ENCODE data around the gene DYNLRB1.
"Not testable (repeated sequence)": the region's sequence is repeated elsewhere in the genome, so short reads cannot be mapped to it uniquely, and the experiment has no call there.

DYNLRB1 gene

DNA sequence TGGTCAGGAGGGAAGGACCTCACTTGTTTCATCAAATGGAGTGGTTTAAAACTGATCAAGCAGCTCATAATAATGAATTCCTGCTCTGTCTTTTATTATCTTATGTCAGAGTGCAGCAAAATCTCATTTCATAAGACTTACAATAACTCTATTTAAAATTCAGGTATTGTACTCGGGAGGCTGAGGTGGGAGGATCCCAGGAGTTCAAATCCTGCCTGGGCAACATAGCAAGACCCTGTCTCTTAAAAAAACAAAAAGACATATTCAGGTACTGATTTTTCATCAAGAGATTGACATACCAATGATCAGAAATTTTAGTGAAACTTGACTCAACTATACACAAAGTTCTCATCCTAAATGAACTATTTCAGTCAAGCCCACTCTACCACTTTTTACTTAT is 5.6 kb upstream of the DYNLRB1 start:
- DNase-seq (ENCODE audit: low read depth, low spot score): no peak
- H3K27ac ChIP-seq: no peak overlapping the region

DNA sequence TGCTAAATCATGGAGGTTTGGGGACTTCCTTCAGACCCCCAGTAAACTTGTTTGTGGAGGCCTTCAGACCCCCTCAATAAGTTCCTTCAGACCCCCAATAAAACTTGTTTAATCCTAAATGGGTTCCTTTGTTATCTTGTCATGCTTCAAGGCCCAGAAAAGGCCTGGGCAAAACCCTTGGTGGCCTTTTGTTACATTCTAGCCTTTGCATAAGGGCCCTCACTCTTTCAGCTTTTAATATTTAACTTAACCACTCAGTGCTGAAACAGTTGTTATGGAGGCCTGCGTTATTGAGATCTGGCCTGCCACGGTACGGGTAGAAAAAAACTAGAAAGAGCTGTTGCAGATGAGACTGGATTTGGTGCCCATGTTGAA is 4.3 kb upstream of the DYNLRB1 start:
- H3K27ac ChIP-seq: no peak overlapping the region

DNA sequence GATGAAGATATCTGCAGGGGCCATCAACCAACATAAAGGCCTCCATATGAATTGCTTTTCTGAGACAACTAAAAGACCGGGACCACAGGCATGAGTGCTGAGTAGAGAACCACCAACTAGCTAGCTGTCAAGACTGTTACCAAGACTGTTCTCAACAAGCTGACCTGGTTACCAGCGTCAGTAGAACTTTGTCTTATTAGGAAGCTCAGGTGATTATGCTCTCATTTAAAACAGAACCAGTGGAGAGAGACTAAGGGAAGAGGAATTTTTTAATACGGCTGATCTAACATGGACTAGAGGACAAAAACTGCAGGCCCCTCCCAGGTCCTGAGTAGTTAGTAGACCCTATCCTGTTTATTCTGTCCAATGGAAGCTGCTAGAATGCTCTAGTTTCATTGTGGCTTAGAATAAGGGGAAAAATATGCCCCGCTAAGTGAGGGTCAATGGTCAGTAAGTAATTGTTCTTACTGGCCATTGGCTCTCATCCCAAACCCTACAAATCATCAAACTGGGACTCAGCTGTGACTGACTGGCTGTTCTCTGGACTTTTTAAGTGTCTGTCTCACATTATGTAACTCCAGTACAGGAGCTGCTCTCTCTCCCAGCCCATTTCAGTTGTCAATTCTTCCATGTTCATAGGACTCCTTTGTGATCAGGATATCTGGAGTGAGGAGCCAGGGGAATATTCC is 3.8 kb upstream of the DYNLRB1 start:
- H3K27ac ChIP-seq: no peak overlapping the region
- DNase-seq (ENCODE audit: low read depth, low spot score): no peak

More for the DNA sequence above, 4.3 kb upstream of the DYNLRB1 start:
- DNase-seq (ENCODE audit: low read depth, low spot score): no peak

DNA sequence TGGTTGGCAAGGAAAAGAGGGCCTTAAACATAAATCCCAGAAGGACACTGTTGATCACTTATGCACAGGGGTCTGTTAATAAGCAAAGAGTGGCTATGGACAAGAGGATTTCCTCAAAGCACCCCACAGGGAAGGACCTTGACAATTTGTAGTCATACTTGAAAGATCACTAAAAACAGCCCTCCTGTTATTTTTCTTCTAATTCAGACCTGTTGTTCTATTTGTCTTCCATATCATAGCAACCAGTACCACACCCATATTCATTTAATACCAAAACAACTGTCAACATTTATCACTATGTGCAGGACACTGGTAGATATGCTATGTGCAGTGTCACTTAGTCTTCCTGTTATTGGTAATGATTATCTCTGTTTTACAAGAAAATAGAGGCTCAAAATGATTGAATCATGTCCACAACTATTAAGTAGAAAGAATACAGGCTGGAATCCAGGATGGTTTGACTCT is 3.2 kb upstream of the DYNLRB1 start:
- H3K27ac ChIP-seq: no peak overlapping the region
- no peak for DNase-seq (ENCODE audit: low read depth, low spot score)

DNA sequence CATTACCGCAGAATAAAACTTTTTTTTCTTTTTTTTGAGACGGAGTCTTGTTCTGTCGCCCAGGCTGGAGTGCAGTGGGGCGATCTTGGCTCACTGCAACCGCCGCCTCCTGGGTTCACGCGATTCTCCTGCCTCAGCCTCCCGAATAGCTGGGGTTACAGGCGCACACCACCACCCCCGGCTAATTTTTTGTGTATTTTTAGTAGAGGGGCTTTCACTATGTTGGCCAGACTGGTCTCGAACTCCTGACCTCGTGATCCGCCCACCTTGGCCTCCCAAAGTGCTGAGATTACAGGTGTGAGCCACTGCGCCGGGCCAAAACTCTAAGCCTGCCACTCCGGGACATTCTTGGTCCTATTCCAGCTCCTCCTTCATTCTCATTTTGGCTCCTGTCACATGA is 2.2 kb upstream of the DYNLRB1 start:
- peak overlapping the region; percentile 90 for H3K27ac ChIP-seq
- DNase-seq (ENCODE audit: low read depth, low spot score): not testable (repeated sequence)

DNA sequence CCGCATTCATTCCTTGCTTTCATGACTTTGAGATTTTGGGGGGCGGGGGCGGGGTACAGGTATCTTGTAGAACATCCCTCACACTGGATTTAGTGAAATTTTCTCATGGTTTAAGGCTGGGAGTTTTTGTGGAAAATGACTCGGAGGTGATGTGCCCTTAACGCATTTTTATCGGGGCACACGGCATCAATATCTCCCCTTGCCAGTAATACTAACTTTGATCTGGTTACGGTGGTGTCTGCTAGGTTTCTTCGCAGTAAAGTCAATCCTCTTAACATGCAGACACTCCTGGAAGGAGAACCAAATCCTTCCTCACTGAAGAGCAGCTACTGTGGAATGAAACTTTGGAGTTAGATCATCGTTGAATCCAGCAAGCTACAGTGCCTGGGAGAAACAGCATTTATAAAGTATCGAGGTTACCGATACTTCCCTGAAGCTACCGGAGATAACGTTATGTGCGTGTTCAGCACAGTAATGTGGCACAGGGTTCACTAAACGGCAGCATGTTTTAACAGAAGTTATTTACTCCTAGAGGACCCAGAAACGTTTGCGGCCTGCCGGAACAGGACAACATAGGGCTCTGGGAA is 1.2 kb upstream of the DYNLRB1 start:
- no peak for DNase-seq (ENCODE audit: low read depth, low spot score)
- H3K27ac ChIP-seq: peak overlapping the region; percentile 90

DNA sequence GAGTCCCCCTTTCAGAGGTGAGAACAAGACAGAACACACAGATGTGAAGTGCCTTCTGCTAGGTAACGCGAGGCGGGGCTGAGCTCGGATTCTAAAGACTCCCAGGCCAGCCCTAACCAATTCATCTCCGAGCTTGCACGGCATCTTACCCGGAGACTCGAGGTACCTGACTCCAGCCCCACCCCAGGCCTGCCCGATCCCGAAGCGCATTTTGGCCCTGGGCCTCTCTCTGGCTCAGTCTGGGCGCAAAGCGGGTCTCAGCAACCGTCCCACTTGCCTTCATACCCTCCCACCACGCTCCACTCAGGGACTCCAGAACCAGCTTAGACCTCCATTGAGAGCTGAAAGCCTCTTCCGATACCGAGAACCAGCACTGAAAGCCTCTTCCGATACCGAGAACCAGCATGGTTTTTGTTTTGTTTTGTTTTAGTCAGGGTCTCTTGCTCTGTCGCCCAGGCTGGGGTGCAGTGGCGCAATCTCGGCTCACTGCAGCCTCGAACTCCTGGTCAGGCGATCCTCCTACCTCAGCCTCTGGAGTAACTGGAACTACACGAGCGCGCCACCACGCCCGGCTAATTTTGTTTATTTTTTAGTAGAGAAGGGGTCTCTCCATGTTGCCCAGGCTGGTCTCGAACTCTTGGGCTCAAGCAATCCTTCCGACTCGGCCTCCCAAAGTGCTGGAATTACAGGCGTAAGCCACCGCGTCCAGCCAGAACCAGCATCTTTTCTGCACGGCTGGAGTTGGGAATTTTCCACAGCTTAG is 557 bp upstream of the DYNLRB1 start:
- peak; percentile 36 for DNase-seq (ENCODE audit: low read depth, low spot score)
- H3K27ac ChIP-seq: peak overlapping the region; percentile 90

DNA sequence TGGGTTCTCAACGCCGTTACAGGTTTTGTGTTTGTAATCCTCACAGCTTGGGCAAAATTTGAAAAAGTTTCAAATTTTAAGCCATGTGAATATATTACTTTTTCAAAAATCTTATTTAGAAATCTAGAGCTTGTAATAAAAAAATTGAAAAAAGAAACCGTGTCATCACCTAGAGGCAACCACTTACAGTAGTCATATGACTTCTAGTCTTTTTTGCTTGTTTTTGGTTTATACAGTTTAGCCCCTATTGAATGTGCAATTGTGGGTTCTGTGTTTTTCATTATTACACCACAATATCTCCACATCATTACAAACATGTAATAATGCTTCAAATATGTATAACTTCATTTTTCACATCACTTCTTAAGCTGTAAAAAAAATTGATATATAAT is 888 bp downstream of the DYNLRB1 start:
- no peak for DNase-seq (ENCODE audit: low read depth, low spot score)
- peak overlapping the region; percentile 90 for H3K27ac ChIP-seq

DNA sequence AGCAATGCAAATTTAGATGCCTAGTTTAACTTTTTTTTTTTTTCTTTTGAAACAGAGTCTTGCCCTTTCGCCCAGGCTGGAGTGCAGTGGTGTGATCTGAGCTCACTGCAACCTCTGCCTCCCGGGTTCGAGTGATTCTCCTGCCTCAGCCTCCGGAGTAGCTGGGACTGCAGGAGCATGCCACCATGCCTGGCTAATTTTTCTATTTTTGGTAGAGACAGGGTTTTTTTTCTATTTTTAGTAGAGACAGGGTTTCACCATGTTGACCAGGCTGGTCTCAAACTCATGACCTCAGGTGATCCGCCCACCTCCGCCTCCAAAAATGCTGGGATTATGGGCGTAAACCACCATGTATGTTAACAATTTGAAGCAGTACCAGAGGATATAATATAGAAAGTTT is 2.6 kb downstream of the DYNLRB1 start:
- not testable (repeated sequence) for DNase-seq (ENCODE audit: low read depth, low spot score); H3K27ac ChIP-seq

DNA sequence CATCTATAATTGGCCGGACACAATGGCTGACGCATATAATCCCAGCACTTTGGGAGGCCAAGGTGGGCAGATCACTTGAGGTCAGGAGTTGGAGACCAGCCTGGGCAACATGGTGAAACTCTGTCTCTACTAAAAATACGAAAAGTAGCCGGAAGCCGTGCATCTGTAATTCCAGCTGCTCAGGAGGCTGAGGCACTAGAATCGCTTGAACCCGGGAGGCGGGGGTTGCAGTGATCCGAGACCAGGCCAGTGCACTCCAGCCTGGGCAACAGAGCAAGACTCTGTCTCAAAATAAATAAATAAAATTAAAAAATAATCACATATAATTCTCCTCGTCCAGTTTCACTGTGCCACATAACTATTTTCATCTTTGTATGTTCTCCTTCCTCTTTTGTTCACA is 3.6 kb downstream of the DYNLRB1 start:
- H3K27ac ChIP-seq: not testable (repeated sequence)

DNA sequence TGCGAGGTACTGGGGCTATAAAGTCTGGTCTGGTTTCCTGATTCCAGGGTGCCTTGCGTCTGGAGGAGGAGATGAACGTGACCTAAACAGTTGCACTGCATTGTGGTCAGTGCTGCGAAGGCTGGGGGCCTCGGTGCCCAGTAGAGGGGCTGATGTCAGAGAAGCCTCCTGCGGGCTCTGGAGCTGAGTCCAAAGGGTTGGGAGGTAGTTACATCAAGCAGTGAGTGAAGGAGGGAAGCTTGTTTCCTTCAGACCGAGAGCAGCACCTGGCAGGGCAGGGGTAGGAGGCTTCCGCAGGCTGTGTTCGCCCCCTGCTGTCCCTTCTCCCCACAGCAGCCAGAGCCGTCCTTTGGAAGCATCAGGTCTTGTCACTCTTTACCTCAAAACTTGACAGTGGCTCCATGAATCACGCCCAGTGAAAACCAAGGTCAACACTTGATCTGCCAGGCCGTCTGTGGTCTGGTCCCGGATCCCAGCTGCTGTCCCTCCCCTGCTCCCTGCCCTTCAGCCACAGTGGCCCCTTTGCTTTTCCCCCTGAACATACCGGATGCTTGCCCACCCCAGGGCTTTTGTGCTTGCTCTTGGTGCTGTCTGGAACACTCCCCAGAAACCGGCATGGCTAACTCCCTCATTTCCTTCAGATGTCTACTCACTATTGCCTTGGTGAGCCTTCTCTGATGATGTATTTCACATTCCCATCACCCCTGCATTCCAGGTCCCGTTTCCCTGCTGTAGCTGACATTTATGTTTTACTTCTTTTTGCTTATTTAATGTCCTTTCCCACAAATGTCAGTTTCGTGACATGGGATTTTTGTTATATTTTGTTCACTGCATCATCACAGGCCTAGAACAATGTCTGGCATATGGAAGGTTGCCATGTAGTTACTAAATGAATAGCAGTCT is 7.0 kb downstream of the DYNLRB1 start:
- DNase-seq (ENCODE audit: low read depth, low spot score): no peak
- no peak overlapping the region for H3K27ac ChIP-seq

More for the DNA sequence above, 3.6 kb downstream of the DYNLRB1 start:
- DNase-seq (ENCODE audit: low read depth, low spot score): not testable (repeated sequence)

DNA sequence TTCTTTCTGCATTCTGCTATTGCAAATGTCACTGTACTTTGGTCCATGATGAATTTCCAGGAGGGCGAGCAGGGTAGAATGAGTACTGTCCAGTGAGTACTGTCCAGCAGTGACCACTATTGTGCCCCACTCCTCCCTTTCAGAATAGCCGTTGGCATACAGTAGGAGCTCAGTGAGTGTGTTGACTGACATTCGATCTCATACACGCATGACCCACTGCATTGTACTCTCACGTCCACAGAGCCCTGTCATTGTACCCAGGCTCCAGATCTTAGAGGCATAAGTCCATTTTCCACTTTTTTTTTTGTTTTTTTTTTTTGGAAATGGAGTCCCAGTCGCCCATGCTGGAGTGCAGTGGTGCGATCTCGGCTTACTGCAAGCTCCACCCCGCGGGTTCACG is 8.2 kb downstream of the DYNLRB1 start:
- H3K27ac ChIP-seq: peak overlapping the region; percentile 73
- no peak for DNase-seq (ENCODE audit: low read depth, low spot score)

DNA sequence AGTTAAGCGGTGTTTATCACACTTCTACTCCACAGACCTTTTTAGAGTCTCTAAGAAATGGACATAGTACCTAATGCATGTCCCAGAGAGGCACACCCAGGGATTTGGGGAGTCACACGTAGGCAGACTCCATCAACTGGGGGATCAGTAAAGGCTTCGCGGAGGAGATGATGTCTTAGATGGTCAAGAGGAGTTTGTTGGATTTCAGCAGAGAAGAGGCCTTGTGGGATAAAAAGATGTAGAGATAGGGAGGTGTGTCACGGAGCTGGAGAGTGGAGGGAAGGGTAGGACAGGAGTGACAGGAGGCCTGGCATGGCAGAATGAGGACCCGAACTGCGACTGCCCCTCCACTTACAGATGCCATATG is 9.1 kb downstream of the DYNLRB1 start:
- no peak for DNase-seq (ENCODE audit: low read depth, low spot score)
- peak overlapping the region; percentile 73 for H3K27ac ChIP-seq

DNA sequence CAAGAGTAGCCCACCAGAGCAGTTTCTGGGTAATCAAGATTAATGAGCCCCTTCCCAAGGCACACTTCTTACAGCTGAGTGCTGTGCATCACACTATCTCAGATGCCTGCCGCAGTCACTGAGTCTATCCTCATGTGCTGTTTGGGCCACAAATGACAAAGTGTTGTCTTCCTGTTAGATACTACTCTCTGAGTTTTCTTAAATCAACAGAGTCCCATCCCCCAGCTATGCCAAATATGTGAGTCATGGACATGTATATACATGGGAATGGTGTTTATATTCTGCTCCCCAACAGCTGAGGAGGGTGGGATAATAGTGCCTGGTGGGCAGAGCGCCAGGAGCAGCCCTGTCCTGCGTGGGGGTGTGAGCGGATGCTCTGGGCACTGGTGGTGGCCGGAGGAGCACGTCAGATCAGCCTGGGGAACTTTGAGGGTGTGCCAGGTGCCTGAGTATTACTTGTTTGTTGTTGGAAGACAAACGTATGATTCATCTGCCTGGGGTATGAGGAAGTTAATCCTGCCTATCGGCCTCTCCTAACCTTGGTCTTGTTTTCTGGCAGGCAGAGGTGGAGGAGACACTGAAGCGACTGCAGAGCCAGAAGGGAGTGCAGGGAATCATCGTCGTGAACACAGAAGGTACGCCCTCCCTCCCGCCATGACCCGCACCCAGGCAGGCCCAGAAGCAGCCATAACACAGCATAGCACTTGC is 9.6 kb downstream of the DYNLRB1 start:
- peak overlapping the region; percentile 73 for H3K27ac ChIP-seq
- DNase-seq (ENCODE audit: low read depth, low spot score): peak; percentile 99

DNA sequence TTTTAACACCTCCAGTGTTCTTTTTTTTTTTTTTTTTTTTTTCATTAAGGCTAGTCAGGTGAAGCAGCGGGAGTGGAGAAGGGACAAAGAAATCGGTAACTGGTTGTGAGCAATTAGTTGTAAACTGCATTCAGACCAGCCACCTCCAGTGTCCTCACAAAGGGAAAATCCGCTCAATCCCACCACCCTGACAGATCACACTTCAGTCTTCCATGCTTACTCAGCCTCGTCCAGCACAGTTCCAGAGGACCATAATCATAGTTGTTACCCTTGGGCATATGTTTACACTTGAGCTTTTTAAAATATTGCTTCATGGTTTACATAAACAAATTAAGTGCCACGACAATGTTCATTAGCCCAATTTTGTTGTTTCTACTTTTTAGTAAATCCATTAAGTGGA is 10.2 kb downstream of the DYNLRB1 start:
- DNase-seq (ENCODE audit: low read depth, low spot score): no peak
- H3K27ac ChIP-seq: peak overlapping the region; percentile 73

DNA sequence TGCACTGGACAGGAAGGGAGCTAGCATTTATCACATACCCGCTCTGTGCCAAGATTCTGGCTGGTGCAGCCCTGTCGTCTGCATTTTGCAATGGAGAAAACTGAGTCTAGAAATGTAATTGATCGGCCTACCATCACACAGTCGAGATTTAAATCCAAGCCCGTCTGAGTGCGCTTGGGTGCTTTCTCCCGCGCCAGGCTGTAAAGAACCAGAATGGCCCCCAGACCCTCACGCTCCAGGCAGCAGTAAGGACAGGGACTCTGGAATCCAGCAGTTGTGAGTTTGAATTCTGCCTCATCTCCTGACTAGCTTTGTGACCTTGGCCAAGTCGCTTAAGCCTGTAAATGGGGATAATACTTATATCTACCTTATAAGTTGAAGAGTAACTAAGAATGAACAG is 10.8 kb downstream of the DYNLRB1 start:
- DNase-seq (ENCODE audit: low read depth, low spot score): no peak

DNA sequence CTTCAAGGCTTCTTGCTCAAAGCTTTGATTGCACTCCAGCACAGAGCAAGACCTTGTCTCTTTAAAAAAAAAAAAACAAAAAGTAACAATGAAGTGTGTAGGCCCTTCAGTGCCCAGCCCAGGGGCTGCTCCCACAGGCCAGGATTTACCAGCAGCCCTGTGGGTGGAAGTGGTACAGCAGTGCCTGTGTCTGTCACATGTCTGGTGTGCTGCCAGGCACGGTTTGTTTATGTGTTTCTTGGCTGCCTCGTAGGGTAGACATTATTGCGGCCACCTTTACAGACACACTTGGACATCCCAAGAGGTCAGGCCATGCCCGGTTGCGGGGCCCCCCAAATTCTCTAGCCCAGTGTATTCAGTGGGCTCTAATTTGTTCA is 12.7 kb downstream of the DYNLRB1 start:
- H3K27ac ChIP-seq: no peak overlapping the region
- no peak for DNase-seq (ENCODE audit: low read depth, low spot score)

More for the DNA sequence above, 10.8 kb downstream of the DYNLRB1 start:
- H3K27ac ChIP-seq: peak overlapping the region; percentile 73

DNA sequence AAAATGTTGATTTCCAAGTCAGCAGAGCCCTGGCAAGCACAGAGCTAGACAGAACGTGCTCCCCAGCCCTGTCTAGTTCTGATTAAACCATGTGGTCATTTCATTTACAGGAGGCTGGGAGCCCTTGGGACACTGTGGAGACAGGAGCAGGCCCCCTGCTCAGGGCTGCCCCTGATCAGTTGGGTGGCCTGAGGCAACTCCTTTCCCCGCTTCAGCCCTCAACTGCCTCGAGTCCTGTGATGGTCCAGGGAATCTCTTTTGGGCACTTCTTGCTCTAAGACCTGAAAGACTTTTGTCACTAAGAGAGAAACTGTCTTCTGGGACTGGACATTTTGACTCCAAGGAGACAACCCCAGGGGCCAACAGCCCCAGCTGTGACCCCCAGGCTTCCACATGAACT is 13.5 kb downstream of the DYNLRB1 start:
- H3K27ac ChIP-seq: no peak overlapping the region
- DNase-seq (ENCODE audit: low read depth, low spot score): no peak

DNA sequence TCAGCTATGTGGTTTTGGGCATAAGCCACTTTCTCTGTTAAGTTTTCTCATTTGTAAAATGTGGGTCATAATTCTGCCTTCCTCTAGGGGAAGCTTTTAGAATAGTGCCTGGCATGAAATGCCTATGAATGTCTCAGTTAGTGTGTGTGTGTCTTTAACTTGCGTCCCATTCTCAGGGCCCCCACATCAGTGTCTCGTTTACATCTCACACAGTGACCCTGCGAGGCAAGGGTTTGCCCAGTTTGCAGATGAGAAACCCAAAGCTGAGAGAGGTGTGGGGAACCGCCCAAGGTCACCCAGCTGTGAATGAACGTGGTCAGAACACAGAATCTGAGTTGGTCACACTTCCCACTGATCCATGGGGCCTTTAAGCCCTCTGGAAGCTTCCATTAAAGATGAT is 14.1 kb downstream of the DYNLRB1 start:
- no peak overlapping the region for H3K27ac ChIP-seq
- DNase-seq (ENCODE audit: low read depth, low spot score): no peak

All from epithelial cell of prostate (primary cell).